HG03045 (cell line): ENCODE measurements around the gene PLXNA4.

Source experiments
- ATAC-seq: cut with Tn5 transposase; IDR thresholded peaks from one replicate; pipeline ENCODE4 v1.9.1; 2021; ENCODE audit warnings: mild to moderate bottlenecking, moderate library complexity; ENCODE audit not compliant: unreplicated experiment

The PLXNA4 gene

GRCh38 chr7:132218876-132219275 is 357.4 kb downstream of the PLXNA4 start:
- no peak for ATAC-seq

- no peak for ATAC-seq
Observed at GRCh38 chr7:132216847-132217525, 359.3 kb downstream of the PLXNA4 start.

DNA sequence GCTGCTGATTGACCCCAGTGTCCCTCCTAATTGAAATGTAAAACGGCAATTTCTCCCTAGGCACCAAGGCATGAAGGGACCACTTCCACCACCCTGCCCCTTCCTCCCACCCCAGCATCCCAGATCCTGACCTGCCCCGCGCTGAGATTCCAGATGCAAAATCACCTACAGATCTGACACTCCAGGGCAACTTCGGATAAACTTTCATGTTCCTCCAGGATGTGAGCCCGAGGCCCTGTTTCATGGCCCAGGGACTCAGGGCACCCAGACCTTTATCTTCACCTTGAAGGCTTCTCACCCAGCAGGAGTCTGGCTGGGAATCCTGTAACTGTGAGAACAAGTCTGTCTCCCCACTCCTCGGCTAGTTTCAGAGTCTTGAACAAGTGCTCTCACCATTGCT is 361.8 kb downstream of the PLXNA4 start:
- no peak for ATAC-seq

- no peak for ATAC-seq
Observed at GRCh38 chr7:132213583-132213982, 362.7 kb downstream of the PLXNA4 start.

GRCh38 chr7:132211971-132212370 is 364.3 kb downstream of the PLXNA4 start:
- ATAC-seq, result no peak

GRCh38 chr7:132210821-132211220 is 365.4 kb downstream of the PLXNA4 start:
- no peak for ATAC-seq

GRCh38 chr7:132207782-132208181 is 368.5 kb downstream of the PLXNA4 start:
- ATAC-seq, result no peak

GRCh38 chr7:132207211-132207610 is 369.1 kb downstream of the PLXNA4 start:
- no peak for ATAC-seq

DNA sequence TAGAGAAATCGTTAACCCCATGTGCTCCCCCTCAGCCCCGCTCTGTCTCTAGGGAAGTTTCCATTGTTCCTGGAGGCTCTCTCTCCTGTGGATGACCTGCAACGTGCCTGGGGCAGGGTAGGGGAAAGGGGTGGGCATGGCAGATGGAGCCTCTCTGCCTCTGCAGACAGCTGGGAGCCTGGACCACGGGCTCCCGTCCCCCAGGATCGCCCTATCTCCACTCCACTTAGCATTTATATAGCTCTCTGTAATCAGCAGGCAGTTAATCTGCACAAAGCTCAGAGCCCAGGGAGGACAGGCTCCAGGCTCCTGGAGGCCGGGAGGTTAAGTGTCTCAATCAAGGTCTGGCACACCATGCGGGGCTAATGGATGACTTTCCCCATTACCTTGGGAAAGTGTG is 369.7 kb downstream of the PLXNA4 start:
- no peak for ATAC-seq

DNA sequence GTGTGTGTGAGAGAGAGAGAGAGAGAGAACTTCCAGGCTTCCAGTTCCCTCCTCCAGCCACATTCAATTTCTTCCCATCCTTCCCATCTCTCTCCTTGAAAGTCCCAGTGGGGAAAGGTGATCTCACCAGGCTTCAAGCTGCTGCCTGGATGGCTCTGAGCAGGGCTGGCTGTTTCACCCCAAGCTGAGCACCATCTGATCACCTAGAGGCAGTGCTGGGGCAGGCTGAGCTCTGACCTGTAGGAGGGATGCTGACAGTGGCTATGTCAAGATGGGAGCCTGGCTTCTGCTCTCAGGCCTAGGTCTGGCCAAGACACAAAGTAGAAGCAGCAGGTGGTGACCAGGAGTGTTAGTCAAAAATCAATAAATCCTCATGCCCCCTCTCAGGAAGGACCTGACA is 370.8 kb downstream of the PLXNA4 start:
- no peak for ATAC-seq

DNA sequence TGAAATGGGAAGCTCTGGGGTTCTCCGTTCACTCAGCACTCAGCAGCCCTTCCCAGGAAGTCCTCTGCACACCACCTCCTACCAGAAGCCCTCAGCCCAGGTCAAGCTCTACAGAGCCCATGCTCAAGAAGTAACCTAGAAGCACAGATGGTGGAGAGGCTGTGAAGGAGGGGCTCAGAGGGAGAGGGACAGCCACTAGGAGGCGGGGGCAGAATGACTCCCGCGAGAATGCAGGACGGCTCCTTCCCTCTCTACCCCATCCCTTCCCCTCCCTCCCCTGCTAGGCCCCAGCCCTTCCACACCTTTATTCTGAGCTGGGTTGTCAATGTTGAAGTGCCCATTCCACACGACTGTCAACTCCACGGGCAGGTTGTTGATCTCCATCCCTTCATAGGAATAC is 373.2 kb downstream of the PLXNA4 start:
- ATAC-seq, result no peak

GRCh38 chr7:132202541-132202940 is 373.7 kb downstream of the PLXNA4 start:
- ATAC-seq, result no peak

DNA sequence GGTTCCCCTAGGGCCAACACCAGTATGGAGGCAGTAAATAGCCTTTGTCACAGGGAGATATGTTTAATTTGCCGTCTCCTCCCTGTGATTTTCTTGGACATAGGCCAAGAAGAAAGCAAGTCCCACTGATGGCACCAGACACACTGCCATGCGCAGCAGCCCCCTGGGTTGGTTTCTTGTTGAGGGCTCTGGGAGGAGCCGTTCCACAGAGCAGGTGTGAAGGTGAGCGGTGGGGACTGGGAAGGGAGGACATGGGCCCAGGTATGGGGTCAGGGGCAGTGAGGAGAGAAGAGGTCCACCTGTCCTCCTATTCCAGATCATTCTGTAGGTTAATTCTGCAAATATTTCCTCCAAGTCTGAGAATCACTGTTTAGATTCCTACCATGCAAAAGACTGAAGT is 376.1 kb downstream of the PLXNA4 start:
- ATAC-seq, result no peak

GRCh38 chr7:132199626-132200025 is 376.6 kb downstream of the PLXNA4 start:
- ATAC-seq, result no peak

- no peak for ATAC-seq
Observed at GRCh38 chr7:132197772-132198171, 378.5 kb downstream of the PLXNA4 start.

GRCh38 chr7:132193898-132194297 is 382.4 kb downstream of the PLXNA4 start:
- no peak for ATAC-seq

- no peak for ATAC-seq
Observed at GRCh38 chr7:132192809-132193208, 383.5 kb downstream of the PLXNA4 start.

GRCh38 chr7:132191418-132191817 is 384.9 kb downstream of the PLXNA4 start:
- no peak for ATAC-seq

DNA sequence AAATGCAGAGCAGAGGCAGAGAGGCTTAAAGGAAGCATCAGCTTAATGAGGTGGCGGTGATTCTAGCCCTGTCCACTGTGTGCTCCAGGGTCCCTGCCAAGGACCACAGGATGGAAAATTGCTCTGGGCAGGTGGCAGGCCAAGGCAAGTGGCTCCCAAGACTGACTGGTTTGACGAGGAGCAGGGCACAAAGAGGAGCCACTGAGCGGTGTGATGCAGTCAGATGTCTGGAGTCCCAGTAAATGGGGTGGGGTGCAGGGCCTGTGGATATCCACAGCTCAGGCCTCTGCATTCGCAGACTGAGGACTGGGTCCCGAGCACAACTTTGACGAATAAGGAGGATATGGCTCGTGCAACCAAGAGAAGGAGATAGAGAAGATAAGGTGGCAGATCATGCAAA is 385.6 kb downstream of the PLXNA4 start:
- no peak for ATAC-seq

DNA sequence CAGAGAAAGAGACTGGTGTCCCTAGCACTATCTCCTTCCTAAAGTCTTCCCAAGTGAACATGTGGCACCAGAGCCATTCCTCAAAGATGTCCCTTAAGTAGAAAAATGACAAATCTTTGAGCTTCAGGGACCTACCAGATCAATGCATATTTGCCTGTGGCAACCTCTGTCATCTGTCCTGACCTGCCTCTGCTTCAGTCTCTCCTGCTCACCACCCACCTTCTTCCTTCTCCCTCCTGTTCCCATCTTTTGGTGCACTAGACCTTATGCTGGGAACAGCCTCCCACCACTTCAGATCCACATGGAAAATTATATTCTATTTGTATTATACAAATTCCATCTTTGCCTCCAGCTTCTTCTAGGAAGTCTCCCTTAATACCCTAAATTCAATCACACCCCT is 386.4 kb downstream of the PLXNA4 start:
- no peak for ATAC-seq

GRCh38 chr7:132187869-132188789 is 388.1 kb downstream of the PLXNA4 start:
- ATAC-seq, result no peak

- no peak for ATAC-seq
Observed at GRCh38 chr7:132187391-132187790, 388.9 kb downstream of the PLXNA4 start.
